ENCODE data around the gene GDPGP1.
"Not testable (repeated sequence)": the region's sequence is repeated elsewhere in the genome, so short reads cannot be mapped to it uniquely, and the experiment has no call there.

Gene GDPGP1

GRCh38 chr15:90234096-90234988 is at the start of gene GDPGP1:
Gene GDPGP1 (plus strand): TSS chr15:90234209. CDS start chr15:90240909, 6,700 bp downstream.
- peak; percentile 89 to 92 for DNase-seq

- peak; percentile 67 to 80 for DNase-seq
Observed at GRCh38 chr15:90184786-90185704, 49.0 kb upstream of the GDPGP1 start.

- DNase-seq: no peak
Observed at GRCh38 chr15:90187257-90187868, 46.6 kb upstream of the GDPGP1 start.

GRCh38 chr15:90188065-90188464 is 45.9 kb upstream of the GDPGP1 start:
- not testable (repeated sequence) for DNase-seq

GRCh38 chr15:90188914-90189748 is 44.9 kb upstream of the GDPGP1 start:
- DNase-seq: no peak

GRCh38 chr15:90189781-90190467 is 44.1 kb upstream of the GDPGP1 start:
- no peak for DNase-seq

- no peak for DNase-seq
Observed at GRCh38 chr15:90190606-90191343, 43.2 kb upstream of the GDPGP1 start.

GRCh38 chr15:90191344-90191687 is 42.7 kb upstream of the GDPGP1 start:
- no peak for DNase-seq

- peak; percentile 88 to 94 for DNase-seq
Observed at GRCh38 chr15:90191794-90192509, 42.1 kb upstream of the GDPGP1 start.

- no peak for DNase-seq
Observed at GRCh38 chr15:90192961-90193786, 40.8 kb upstream of the GDPGP1 start.

- no peak for DNase-seq
Observed at GRCh38 chr15:90194655-90195054, 39.4 kb upstream of the GDPGP1 start.

GRCh38 chr15:90200534-90201129 is 33.4 kb upstream of the GDPGP1 start:
- no peak for DNase-seq

GRCh38 chr15:90201130-90201943 is 32.7 kb upstream of the GDPGP1 start, which contains the start of gene SEMA4B:
Gene SEMA4B (plus strand): TSS chr15:90201330. CDS start chr15:90201579, 249 bp downstream.
- DNase-seq: peak; percentile 55 to 63

GRCh38 chr15:90201944-90202375 is 32.0 kb upstream of the GDPGP1 start:
- no peak for DNase-seq

- DNase-seq: no peak
Observed at GRCh38 chr15:90202929-90203328, 31.1 kb upstream of the GDPGP1 start.

GRCh38 chr15:90203473-90203872 is 30.5 kb upstream of the GDPGP1 start:
- DNase-seq: no peak

GRCh38 chr15:90203922-90204321 is 30.1 kb upstream of the GDPGP1 start:
- peak in 1 of 2 experiments; percentile 42 for DNase-seq

Data from NCI-H2081 (cell line).